Measurements from ENCODE around the gene TBX10. TPM values are rescaled to one million over a fixed set of nuclear protein-coding genes. Genes with fewer than 3 reads are reported as not detected.
A peak's percentile ranks its signal among the peaks of the same experiment; 100 is the strongest.
"Not testable (repeated sequence)": the region's sequence is repeated elsewhere in the genome, so short reads cannot be mapped to it uniquely, and the experiment has no call there.

The TBX10 gene
- total RNA-seq, 1 experiment from 2014 or later = not detected

DNA sequence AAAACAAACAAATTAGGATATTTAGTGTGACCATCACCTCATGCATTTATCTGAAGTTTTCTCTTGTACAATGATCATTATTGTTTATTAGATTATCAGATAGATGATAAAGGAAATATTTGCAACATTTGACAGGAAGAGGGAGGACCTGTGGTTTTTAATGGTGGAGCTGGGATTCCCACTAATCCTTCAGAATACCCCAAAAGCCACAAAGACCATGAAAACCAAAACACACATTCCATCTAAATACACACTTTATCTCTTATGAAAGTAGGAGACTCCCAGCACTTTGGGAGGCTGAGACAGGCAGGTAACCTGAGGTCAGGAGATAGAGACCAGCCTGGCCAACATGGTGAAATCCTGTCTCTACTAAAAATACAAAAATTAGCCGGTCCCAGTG, 40.4 kb downstream of the TBX10 start:
- no peak for DNase-seq (ENCODE audit: low read depth, low spot score)
- in situ Hi-C loops (cut with HindIII; ENCODE audit: low pct_unique_long_range_greater_than_20kb, low sequenced_read_pairs) = no loop called here

- in situ Hi-C loops (cut with HindIII; ENCODE audit: low pct_unique_long_range_greater_than_20kb, low sequenced_read_pairs); DNase-seq (ENCODE audit: low read depth, low spot score): not testable (repeated sequence)
These were observed 41.6 kb downstream of the TBX10 start for GRCh38 chr11:67597963-67598362.

DNA sequence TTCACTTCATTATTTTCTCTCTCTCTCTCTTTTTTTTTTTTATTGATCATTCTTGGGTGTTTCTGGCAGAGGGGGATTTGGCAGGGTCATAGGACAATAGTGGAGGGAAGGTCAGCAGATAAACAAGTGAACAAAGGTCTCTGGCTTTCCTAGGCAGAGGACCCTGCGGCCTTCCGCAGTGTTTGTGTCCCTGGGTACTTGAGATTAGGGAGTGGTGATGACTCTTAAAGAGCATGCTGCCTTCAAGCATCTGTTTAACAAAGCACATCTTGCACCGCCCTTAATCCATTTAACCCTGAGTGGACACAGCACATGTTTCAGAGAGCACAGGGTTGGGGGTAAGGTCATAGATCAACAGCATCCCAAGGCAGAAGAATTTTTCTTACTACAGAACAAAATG, 42.1 kb downstream of the TBX10 start:
- DNase-seq (ENCODE audit: low read depth, low spot score); in situ Hi-C loops (cut with HindIII; ENCODE audit: low pct_unique_long_range_greater_than_20kb, low sequenced_read_pairs): not testable (repeated sequence)

GRCh38 chr11:67596753-67597300, 42.7 kb downstream of the TBX10 start:
- DNase-seq (ENCODE audit: low read depth, low spot score) = no peak
- in situ Hi-C loops (cut with HindIII; ENCODE audit: low pct_unique_long_range_greater_than_20kb, low sequenced_read_pairs) = no loop called here

- DNase-seq (ENCODE audit: low read depth, low spot score) = no peak
- in situ Hi-C loops (cut with HindIII; ENCODE audit: low pct_unique_long_range_greater_than_20kb, low sequenced_read_pairs) = no loop called here
These were observed 45.1 kb downstream of the TBX10 start for GRCh38 chr11:67594480-67594879.

DNA sequence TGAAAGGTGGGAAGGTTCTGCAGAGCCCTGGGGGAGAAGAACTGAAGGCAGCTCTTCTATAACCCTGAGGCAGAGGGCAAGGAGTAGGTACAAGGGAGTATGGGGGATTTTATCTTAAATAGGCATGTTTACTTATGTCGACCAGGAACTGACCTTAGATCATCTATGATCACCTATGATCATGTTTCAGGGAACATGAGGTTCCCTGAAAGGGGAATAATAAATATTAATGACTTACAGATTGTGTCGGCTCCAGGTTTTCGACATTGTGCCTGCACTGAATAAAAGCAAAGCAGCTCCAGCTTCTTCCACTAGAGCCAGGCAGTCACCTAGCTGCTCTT, 46.0 kb downstream of the TBX10 start:
- in situ Hi-C loops (cut with HindIII; ENCODE audit: low pct_unique_long_range_greater_than_20kb, low sequenced_read_pairs) = no loop called here
- DNase-seq (ENCODE audit: low read depth, low spot score) = no peak

GRCh38 chr11:67592880-67593564, 46.5 kb downstream of the TBX10 start:
- in situ Hi-C loops (cut with HindIII; ENCODE audit: low pct_unique_long_range_greater_than_20kb, low sequenced_read_pairs) = no loop called here
- DNase-seq (ENCODE audit: low read depth, low spot score) = no peak

DNA sequence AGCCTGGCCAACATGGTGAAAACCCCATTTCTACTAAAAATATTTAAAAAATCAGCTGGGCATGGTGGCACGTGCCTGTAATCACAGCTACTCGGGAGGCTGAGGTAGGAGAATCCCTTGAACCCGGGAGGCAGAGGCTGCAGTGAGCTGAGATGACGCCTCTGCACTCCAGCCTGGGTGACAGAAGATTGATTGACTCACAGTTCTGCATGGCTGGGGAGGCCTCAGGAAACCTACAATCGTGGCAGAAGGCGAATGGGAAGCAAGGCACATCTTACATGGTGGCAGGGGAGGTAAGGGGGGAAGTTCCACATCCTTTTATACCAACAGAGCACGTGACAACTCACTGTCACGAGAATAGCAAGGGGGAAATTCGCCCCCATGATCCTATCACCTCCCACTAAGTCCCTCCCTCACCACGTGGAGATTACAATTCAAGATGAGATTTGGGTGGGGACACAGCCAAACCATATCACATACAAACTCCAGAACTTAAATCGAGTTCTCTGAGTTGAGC, 50.6 kb downstream of the TBX10 start:
- in situ Hi-C loops (cut with HindIII; ENCODE audit: low pct_unique_long_range_greater_than_20kb, low sequenced_read_pairs); DNase-seq (ENCODE audit: low read depth, low spot score): not testable (repeated sequence)

DNA sequence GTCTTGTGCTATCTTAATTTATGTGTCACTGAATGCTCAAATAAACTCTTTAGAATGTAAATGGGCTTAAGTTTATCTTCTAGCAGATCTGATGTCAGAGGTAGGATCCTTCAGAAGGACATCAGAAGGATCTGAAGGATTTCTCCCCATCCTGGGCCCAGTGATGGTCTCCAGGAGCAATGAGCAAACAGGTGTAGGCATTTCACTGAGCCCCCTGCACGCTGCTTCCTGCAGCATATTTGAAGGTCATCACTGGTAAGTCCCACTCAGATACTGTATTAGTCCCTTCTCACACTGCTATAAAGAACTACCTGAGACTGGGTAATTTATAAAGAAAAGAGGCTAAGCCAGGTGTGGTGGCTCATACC, 51.4 kb downstream of the TBX10 start:
- in situ Hi-C loops (cut with HindIII; ENCODE audit: low pct_unique_long_range_greater_than_20kb, low sequenced_read_pairs) = no loop called here
- no peak for DNase-seq (ENCODE audit: low read depth, low spot score)

DNA sequence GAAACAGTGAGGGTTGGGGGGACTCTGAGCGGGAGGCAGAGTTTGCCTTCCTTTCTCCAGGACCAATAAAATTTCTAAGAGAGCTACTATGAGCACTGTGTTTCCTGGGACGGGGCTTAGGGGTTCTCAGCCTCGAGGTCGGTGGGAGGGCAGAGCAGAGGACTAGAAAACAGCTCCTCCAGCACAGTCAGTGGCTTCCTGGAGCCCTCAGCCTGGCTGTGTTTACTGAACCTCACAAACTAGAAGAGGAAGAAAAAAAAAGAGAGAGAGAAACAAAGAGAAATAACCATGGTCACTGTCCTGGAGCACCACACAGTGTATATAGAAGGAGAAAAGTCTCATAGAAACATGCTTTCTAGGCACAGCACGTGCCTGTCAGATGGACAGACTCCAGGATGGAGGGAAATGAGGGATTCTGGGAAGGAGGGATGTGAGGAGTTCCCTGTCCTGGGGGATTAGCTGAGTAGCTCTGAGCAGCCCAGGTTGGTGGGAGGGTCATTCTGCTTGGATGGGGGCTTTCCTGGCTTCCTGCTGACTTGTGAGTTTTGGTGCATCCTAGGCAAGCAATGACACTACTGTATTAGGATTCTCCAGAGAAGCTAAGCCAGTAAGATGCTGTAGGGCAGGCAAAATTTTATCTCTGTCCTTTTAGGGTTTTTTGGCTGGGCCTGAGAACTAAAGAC, 52.9 kb downstream of the TBX10 start:
- in situ Hi-C loops (cut with HindIII; ENCODE audit: low pct_unique_long_range_greater_than_20kb, low sequenced_read_pairs) = no loop called here
- no peak for DNase-seq (ENCODE audit: low read depth, low spot score)

DNA sequence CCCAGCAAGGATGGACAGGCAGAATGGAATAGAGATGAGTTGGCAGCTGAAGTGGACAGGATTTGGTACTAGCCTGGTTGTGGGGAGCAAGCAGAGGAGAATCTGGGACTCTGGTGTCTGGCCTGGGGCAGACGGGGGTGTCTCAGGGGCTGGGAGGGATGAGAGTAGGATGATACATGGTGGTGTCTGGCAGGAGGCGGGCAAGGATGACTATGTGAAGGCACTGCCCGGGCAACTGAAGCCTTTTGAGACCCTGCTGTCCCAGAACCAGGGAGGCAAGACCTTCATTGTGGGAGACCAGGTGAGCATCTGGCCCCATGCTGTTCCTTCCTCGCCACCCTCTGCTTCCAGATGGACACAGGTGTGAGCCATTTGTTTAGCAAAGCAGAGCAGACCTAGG, 53.7 kb downstream of the TBX10 start:
- DNase-seq (ENCODE audit: low read depth, low spot score) = no peak
- in situ Hi-C loops (cut with HindIII; ENCODE audit: low pct_unique_long_range_greater_than_20kb, low sequenced_read_pairs) = no loop called here

GRCh38 chr11:67584881-67585873, 54.4 kb downstream of the TBX10 start:
- in situ Hi-C loops (cut with HindIII; ENCODE audit: low pct_unique_long_range_greater_than_20kb, low sequenced_read_pairs) = no loop called here
- DNase-seq (ENCODE audit: low read depth, low spot score) = peak; percentile 30

DNA sequence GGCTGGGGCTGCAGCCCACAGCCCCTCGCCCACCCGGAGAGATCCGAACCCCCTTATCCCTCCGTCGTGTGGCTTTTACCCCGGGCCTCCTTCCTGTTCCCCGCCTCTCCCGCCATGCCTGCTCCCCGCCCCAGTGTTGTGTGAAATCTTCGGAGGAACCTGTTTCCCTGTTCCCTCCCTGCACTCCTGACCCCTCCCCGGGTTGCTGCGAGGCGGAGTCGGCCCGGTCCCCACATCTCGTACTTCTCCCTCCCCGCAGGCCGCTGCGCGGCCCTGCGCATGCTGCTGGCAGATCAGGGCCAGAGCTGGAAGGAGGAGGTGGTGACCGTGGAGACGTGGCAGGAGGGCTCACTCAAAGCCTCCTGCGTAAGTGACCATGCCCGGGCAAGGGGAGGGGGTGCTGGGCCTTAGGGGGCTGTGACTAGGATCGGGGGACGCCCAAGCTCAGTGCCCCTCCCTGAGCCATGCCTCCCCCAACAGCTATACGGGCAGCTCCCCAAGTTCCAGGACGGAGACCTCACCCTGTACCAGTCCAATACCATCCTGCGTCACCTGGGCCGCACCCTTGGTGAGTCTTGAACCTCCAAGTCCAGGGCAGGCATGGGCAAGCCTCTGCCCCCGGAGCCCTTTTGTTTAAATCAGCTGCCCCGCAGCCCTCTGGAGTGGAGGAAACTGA, 55.2 kb downstream of the TBX10 start:
- in situ Hi-C loops (cut with HindIII; ENCODE audit: low pct_unique_long_range_greater_than_20kb, low sequenced_read_pairs) = no loop called here
- DNase-seq (ENCODE audit: low read depth, low spot score) = no peak

DNA sequence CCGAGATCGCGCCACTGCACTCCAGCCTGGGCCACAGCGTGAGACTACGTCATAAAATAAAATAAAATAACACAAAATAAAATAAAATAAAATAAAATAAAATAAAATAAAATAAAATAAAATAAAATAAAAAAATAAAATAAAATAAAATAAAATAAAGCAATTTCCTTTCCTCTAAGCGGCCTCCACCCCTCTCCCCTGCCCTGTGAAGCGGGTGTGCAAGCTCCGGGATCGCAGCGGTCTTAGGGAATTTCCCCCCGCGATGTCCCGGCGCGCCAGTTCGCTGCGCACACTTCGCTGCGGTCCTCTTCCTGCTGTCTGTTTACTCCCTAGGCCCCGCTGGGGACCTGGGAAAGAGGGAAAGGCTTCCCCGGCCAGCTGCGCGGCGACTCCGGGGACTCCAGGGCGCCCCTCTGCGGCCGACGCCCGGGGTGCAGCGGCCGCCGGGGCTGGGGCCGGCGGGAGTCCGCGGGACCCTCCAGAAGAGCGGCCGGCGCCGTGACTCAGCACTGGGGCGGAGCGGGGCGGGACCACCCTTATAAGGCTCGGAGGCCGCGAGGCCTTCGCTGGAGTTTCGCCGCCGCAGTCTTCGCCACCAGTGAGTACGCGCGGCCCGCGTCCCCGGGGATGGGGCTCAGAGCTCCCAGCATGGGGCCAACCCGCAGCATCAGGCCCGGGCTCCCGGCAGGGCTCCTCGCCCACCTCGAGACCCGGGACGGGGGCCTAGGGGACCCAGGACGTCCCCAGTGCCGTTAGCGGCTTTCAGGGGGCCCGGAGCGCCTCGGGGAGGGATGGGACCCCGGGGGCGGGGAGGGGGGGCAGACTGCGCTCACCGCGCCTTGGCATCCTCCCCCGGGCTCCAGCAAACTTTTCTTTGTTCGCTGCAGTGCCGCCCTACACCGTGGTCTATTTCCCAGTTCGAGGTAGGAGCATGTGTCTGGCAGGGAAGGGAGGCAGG, 56.0 kb downstream of the TBX10 start, which contains the start of gene GSTP1:
Gene GSTP1 (plus strand): TSS at position 566 of the 958 bp plus-strand sequence. CDS start 32 bp downstream, at position 598.
- in situ Hi-C loops (cut with HindIII; ENCODE audit: low pct_unique_long_range_greater_than_20kb, low sequenced_read_pairs) = no loop called here
- peak; percentile 78 for DNase-seq (ENCODE audit: low read depth, low spot score)

DNA sequence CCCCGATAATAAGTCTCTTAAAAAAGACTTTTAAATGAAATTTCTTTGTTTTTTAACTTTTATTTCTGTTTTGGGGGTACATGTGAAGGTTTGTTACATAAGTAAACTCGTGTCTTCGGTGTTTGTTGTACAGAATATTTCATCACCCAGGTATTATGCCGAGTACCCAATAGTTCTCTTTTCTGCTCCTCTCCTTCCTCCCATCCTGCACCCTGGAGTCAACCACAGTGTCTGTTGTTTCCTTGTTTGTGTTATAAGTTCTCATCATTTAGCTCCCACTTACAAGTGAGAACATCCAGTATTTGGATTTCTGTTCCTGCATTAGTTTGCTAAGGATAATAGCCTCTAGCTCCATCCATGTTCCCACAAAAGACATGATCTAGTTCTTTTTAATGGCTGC, 57.6 kb downstream of the TBX10 start:
- no peak for DNase-seq (ENCODE audit: low read depth, low spot score)
- in situ Hi-C loops (cut with HindIII; ENCODE audit: low pct_unique_long_range_greater_than_20kb, low sequenced_read_pairs) = no loop called here

GRCh38 chr11:67581469-67581868, 58.1 kb downstream of the TBX10 start:
- in situ Hi-C loops (cut with HindIII; ENCODE audit: low pct_unique_long_range_greater_than_20kb, low sequenced_read_pairs) = no loop called here
- no peak for DNase-seq (ENCODE audit: low read depth, low spot score)
